Heart left ventricle (tissue), 16 donors: Measurements from ENCODE around the gene STK38L. TPM values are rescaled to one million over a fixed set of nuclear protein-coding genes. Genes with fewer than 3 reads are reported as not detected.

Experiments used
- ATAC-seq, 4 donors: fragments of 200-7000 bp; cut with Tn5 transposase; one replicate each; pipeline ENCODE4 v1.9.1; 2020 to 2022; ENCODE audit warnings: moderate library complexity in 4 of 4, mild to moderate bottlenecking in 3 of 4, moderate number of reproducible peaks in 1 of 4
- DNase-seq, 5 donors: peaks; one replicate each; pipeline ENCODE4 v3.0.0-alpha.2; 2020
- H3K27ac ChIP-seq, 12 donors: fragments of 200-600 bp; sonication (generic) in 4 of 12; one replicate each; pipeline versions ENCODE4 v1.5.0 to v1.8.0; 2016 to 2022; ENCODE audit warnings: mild to moderate bottlenecking in 2 of 12
- H3K27me3 ChIP-seq, 9 donors: fragments of 200-600 bp; sonication (generic) in 2 of 9; one replicate each; pipeline versions ENCODE4 v1.5.1 to v1.8.0; 2016 to 2022; ENCODE audit warnings: mild to moderate bottlenecking in 3 of 9
- H3K36me3 ChIP-seq, 9 donors: fragments of 200-600 bp; sonication (generic) in 2 of 9; one replicate each; pipeline versions ENCODE4 v1.5.0 to v1.8.0; 2018 to 2022; ENCODE audit warnings: mild to moderate bottlenecking in 2 of 9
- H3K4me1 ChIP-seq, 12 donors: fragments of 200-600 bp; sonication (generic) in 4 of 12; one replicate each; pipeline versions ENCODE4 v1.5.0 to v1.8.0; 2016 to 2022; ENCODE audit warnings: mild to moderate bottlenecking in 3 of 12
- H3K4me3 ChIP-seq, 12 donors: fragments of 200-600 bp; sonication (generic) in 4 of 12; one replicate each; pipeline versions ENCODE4 v1.5.0 to v1.8.0; 2017 to 2022; ENCODE audit warnings: mild to moderate bottlenecking in 9 of 12, moderate library complexity in 4 of 12
- H3K9me3 ChIP-seq, 12 donors: fragments of 200-600 bp; sonication (generic) in 4 of 12; one replicate each; pipeline versions ENCODE4 v1.5.0 to v1.8.0; 2016 to 2022; ENCODE audit warnings: mild to moderate bottlenecking in 1 of 12
- POLR2A ChIP-seq, 2 donors: fragments of 450-650 bp; IDR thresholded peaks; one replicate each; pipeline ENCODE4 v1.6.1; 2017; ENCODE audit warnings: antibody characterized with exemption in 2 of 2, mild to moderate bottlenecking in 2 of 2, moderate library complexity in 2 of 2
- WGBS, 4 donors: extraction: QIAGEN DNeasy Blood & Tissue Kit in 2 of 4; methylation state at CpG; one replicate each; pipeline versions ENCODE4 v1.1.5 to v1.1.7; 2013 to 2018; 5-methylcytosine and 5-hydroxymethylcytosine counted together
- intact Hi-C, 10 donors: fragments of 100-400 bp; cut with DNase I; formaldehyde crosslinking; loops; one replicate each; pipeline versions ENCODE4 v1.11.1 to v1.14.2; 2022
- polyA plus RNA-seq, 2 donors: library from polyadenylated mRNA; stranded (reverse); fragments of 200-250 nt; gene quantifications; one replicate each; pipeline ENCODE4 v1.2.3, GENCODE V29; 2013
- total RNA-seq, 9 donors: library from RNA; depleted of rRNA in 2 of 9; stranded (reverse); fragments of >200 nt in 2 of 9; fragmentation: NEBNext Ultra II Directional in 3 of 9; extraction: Animal tissue kit (Norgen Biotek cat#: 25700) in 3 of 9; gene quantifications; one replicate each; pipeline versions ENCODE4 v1.1.0 to v1.2.4, GENCODE V29; 2016 to 2023
- TF ChIP-seq, protein P1 (sequence below), 12 donors: fragments of 200-600 bp; sonication (generic) in 4 of 12; IDR thresholded peaks; one replicate each; pipeline versions ENCODE4 v1.5.0 to v1.8.0; 2018 to 2022; ENCODE audit warnings: antibody characterized with exemption in 12 of 12, mild to moderate bottlenecking in 5 of 12
- donor health status: ischemic (EF 13 %, LVEDD 7.1; RV severe dilation, severe dysfunction).
- donor health status: healthy with polysubstance abuse.
- donor health status: DM: no; HTN: yes; CAD: no.
- donor health status: DM: no; HTN: no; CAD: no.
- donor health status: ischemic (EF 25% LVEDD 6.9; RV normal size, moderate dysfunction).
- donor health status: ischemic (EF 25% LVEDD 5.7; RV mildly dilated, moderate dysfunction).
- donor health status: healthy.
- donor health status: DM: yes; HTN: yes; CAD: no.
- donor health status: ischemic (EF 35%, LVEDD 5.7; RV mildly dilated, moderate dysfunction).
- donor health status: nonischemic (EF 11% LVEDD 7.7; RV severe dilation, severe dysfunction).
- donor health status: DM: yes; HTN: yes; CAD: no.
- donor health status: PGD.
- donor health status: ischemic (EF 29% LVEDD 5.4; RV normal size, mild dysfunction).
- donor health status: nonischemic (EF 23%, LVEDD 6.1; RV moderate dilation, normal function).

STK38L gene
- total and polyA plus RNA-seq, 11 donors, result 21.1 to 142 (median 55.2) TPM

DNA sequence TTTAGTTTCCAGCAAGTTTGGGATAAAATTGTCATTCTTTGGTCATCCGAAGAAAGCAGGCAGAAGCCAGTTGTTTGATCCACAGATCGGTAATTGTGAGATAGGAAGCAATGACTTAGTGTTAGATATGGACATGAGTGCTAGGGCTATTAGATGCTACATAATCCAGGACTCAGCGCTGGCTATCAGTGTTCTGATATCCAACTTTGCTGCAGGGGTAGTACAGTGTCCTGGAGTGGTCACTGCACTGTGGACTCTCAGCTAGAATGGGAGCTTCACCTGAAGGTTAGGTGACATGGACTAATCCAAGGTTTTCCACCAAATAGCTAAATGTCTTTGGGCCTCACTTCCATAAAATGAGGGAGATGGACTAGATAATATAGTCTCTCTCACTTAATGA lies 39.9 kb downstream of the STK38L start:
- peaks cover 3 to 72% (median 51%) of the 10 kb centered on the region in 12 donors for H3K4me1 ChIP-seq
- H3K36me3 ChIP-seq, result no peaks in the 10 kb centered on the region
- peak overlapping the region; percentile 49 to 80 (median 67) for H3K27ac ChIP-seq
- no peak overlapping the region for H3K4me3 ChIP-seq
- TF ChIP-seq, protein P1, sequence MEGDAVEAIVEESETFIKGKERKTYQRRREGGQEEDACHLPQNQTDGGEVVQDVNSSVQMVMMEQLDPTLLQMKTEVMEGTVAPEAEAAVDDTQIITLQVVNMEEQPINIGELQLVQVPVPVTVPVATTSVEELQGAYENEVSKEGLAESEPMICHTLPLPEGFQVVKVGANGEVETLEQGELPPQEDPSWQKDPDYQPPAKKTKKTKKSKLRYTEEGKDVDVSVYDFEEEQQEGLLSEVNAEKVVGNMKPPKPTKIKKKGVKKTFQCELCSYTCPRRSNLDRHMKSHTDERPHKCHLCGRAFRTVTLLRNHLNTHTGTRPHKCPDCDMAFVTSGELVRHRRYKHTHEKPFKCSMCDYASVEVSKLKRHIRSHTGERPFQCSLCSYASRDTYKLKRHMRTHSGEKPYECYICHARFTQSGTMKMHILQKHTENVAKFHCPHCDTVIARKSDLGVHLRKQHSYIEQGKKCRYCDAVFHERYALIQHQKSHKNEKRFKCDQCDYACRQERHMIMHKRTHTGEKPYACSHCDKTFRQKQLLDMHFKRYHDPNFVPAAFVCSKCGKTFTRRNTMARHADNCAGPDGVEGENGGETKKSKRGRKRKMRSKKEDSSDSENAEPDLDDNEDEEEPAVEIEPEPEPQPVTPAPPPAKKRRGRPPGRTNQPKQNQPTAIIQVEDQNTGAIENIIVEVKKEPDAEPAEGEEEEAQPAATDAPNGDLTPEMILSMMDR (IDR thresholded peaks at IDR 0.05), result no peak
- TF ChIP-seq POLR2A (IDR thresholded peaks at IDR 0.05), result no peak
- no peaks in the 10 kb centered on the region for H3K9me3 ChIP-seq
- 58 to 75% (median 64%) methylated on average over 3 of the region's 3 CpGs for WGBS, 4 donors
- ATAC-seq, result peak; percentile 23 to 46 (median 34)
- DNase-seq, result no peak
- H3K27me3 ChIP-seq, result no peaks in the 10 kb centered on the region
- intact Hi-C loops, result loop anchor here in 3 of 10 donors (5.0 kb wide), 1 partner anchor 37 kb away; no protein-coding TSS in a partner anchor

DNA sequence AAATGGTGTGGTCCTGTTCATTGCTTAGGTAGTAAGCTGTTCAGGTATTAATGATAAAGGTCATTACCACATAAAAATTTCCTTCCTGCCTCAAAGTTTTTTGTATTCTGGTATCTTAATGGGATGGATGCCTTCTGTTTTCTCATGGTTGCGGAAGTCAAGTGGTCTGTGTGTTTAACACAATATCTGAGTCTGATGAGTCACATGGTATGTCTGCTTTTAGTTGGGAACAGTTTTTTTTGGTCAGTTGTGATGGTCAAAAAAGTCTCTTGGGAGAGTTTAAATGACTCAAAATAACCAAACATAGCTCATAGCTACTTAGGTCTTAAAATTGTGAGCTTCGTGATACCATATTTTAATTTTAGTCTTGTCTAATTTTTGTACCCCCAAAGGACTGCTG lies 40.7 kb downstream of the STK38L start:
- Histone ChIP-seq H3K4me1 (peaks cover 3 to 72% (median 51%) of the 10 kb centered on the region in 12 donors), H3K27ac (peak overlapping the region; percentile 49 to 80 (median 67)), H3K36me3 (no peaks in the 10 kb centered on the region), H3K4me3 (no peak overlapping the region), H3K9me3 (no peaks in the 10 kb centered on the region), H3K27me3 (no peaks in the 10 kb centered on the region)
- no peak for TF ChIP-seq POLR2A (IDR thresholded peaks at IDR 0.05)
- TF ChIP-seq, protein P1 (IDR thresholded peaks at IDR 0.05), result no peak
- WGBS, 4 donors, result 13 to 33% (median 16%) methylated on average over 2 of the region's 2 CpGs
- ATAC-seq, result peak; percentile 50 to 86 (median 72)
- no peak for DNase-seq
- intact Hi-C loops, result loop anchor here in 6 of 10 donors (5.0 kb wide), 1 partner anchor 37 kb away; no protein-coding TSS in a partner anchor

- H3K27ac ChIP-seq, result peak overlapping the region in 11 of 12 donors; percentile 49 to 80 (median 70)
- no peaks in the 10 kb centered on the region for H3K27me3 ChIP-seq
- no peak overlapping the region for H3K4me3 ChIP-seq
- ATAC-seq (peak in 2 of 4 donors; percentile 25 to 29), DNase-seq (no peak)
- H3K36me3 ChIP-seq, result no peaks in the 10 kb centered on the region
- intact Hi-C loops, result loop anchor here in 3 of 10 donors (5.0 kb wide), 1 partner anchor 38 kb away; no protein-coding TSS in a partner anchor
- no peak for TF ChIP-seq POLR2A (IDR thresholded peaks at IDR 0.05)
- TF ChIP-seq, protein P1 (IDR thresholded peaks at IDR 0.05), result no peak
- H3K9me3 ChIP-seq, result no peaks in the 10 kb centered on the region
- peaks cover 3 to 72% (median 50%) of the 10 kb centered on the region in 12 donors for H3K4me1 ChIP-seq
- WGBS, 4 donors, result 82 to 87% (median 84%) methylated on average over 1 of the region's 1 CpG
Observed at GRCh38 chr12:27285403-27285802, 41.3 kb downstream of the STK38L start.

DNA sequence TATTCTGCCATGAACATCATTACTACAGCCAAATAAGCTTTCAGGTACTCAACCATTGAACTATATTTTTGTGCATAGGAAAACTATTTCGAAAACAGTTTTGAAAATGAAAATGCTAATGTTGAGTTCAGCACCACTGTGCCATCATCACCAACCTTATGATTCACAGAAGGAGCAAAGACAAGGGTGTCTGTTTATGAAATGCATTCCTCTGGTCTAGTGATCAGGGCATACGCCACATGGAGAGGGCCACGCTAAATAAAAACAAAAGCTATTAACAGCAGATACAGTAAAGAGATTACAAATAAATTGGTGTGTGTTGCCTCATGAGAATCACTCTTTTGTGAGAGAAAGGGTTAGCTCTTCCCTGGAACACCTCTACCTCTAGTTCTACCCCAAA lies 45.3 kb downstream of the STK38L start:
- intact Hi-C loops, result loop anchor here in 3 of 10 donors (5.0 kb wide), 1 partner anchor 42 kb away; no protein-coding TSS in a partner anchor
- Histone ChIP-seq H3K27me3 (no peaks in the 10 kb centered on the region), H3K36me3 (peaks cover 0 to 5% (median 0%) of the 10 kb centered on the region in 9 donors), H3K4me1 (peaks cover 5 to 84% (median 57%) of the 10 kb centered on the region in 12 donors), H3K27ac (peak overlapping the region in 10 of 12 donors; percentile 14 to 75 (median 60)), H3K9me3 (no peaks in the 10 kb centered on the region), H3K4me3 (no peak overlapping the region)
- DNase-seq (no peak), ATAC-seq (no peak)
- 63 to 71% (median 68%) methylated on average over 3 of the region's 3 CpGs for WGBS, 4 donors
- TF ChIP-seq, protein P1 (IDR thresholded peaks at IDR 0.05), result no peak
- TF ChIP-seq POLR2A (IDR thresholded peaks at IDR 0.05), result no peak
